Naive thymus-derived CD4-positive, alpha-beta T cell (primary cell): Measurements from ENCODE around the gene VDR. TPM values are rescaled to one million over a fixed set of nuclear protein-coding genes. Genes with fewer than 3 reads are reported as not detected.
A peak's percentile ranks its signal among the peaks of the same experiment; 100 is the strongest.

Experiments used
- ATAC-seq: fragments of 150-1000 bp; cut with Tn5 transposase; 2 replicates; pipeline ENCODE4 v1.10.0; 2021; ENCODE audit warnings: mild to moderate bottlenecking, moderate library complexity
- CTCF ChIA-PET: fragments of 350-600 bp; sonication (Branson Sonifier 250); formaldehyde crosslinking; loops from one replicate; lab custom pipeline; 2021; ENCODE audit warnings: antibody characterized with exemption; lab: Charles Lee
- POLR2A ChIA-PET: fragments of 350-600 bp; sonication (Branson Sonifier 250); formaldehyde crosslinking; loops from one replicate; lab custom pipeline; 2021; ENCODE audit warnings: antibody characterized with exemption, inconsistent platforms; lab: Charles Lee
- DNase-seq, 9 donors: peaks; one replicate each; pipeline versions ENCODE4 v3.0.0 to v3.0.0-alpha.2; 2020 to 2022; ENCODE audit warnings: mixed read lengths in 1 of 9
- H3K27ac ChIP-seq: one replicate; pipeline ENCODE4 v1.7.0; 2013; ENCODE audit warnings: mild to moderate bottlenecking, low read depth, low read length, moderate library complexity
- H3K27me3 ChIP-seq, 2 donors: one replicate each; pipeline ENCODE4 v1.7.0; 2013; ENCODE audit warnings: low read length in 2 of 2, mild to moderate bottlenecking in 2 of 2, moderate library complexity in 2 of 2; ENCODE audit not compliant: control insufficient read depth in 2 of 2, insufficient read depth in 2 of 2
- H3K36me3 ChIP-seq, 3 experiments: 1 replicate in 2 of 3; 2 replicates in 1 of 3; pipeline ENCODE4 v1.7.0; 2013; ENCODE audit warnings: low read length in 3 of 3, mild to moderate bottlenecking in 3 of 3, moderate library complexity in 1 of 3; ENCODE audit not compliant: insufficient read depth in 3 of 3, control insufficient read depth in 2 of 3
- H3K4me1 ChIP-seq, 2 donors: one replicate each; pipeline ENCODE4 v1.7.0; 2013; ENCODE audit warnings: low read length in 2 of 2, mild to moderate bottlenecking in 2 of 2, moderate library complexity in 1 of 2; ENCODE audit not compliant: control insufficient read depth in 2 of 2, insufficient read depth in 2 of 2
- H3K4me3 ChIP-seq: 2 replicates; pipeline ENCODE4 v1.7.0; 2013; ENCODE audit warnings: mild to moderate bottlenecking, low read length
- H3K9me3 ChIP-seq, 3 experiments: 1 replicate in 2 of 3; 2 replicates in 1 of 3; pipeline ENCODE4 v1.7.0; 2013; ENCODE audit warnings: low read length in 3 of 3; ENCODE audit not compliant: control insufficient read depth in 2 of 3
- H3K27ac Mint-ChIP-seq, 9 donors: one replicate each; pipeline ENCODE4 v1.8.0; 2020 to 2022; ENCODE audit warnings: mixed read lengths in 9 of 9, mild to moderate bottlenecking in 8 of 9, moderate library complexity in 5 of 9, inconsistent platforms in 2 of 9
- H3K27me3 Mint-ChIP-seq, 5 donors: one replicate each; pipeline ENCODE4 v1.8.0; 2021 to 2022; ENCODE audit warnings: mixed read lengths in 5 of 5, mild to moderate bottlenecking in 1 of 5
- H3K36me3 Mint-ChIP-seq, 5 donors: one replicate each; pipeline ENCODE4 v1.8.0; 2020 to 2022; ENCODE audit warnings: mixed read lengths in 5 of 5, mild to moderate bottlenecking in 3 of 5, inconsistent platforms in 1 of 5
- H3K4me1 Mint-ChIP-seq, 7 donors: one replicate each; pipeline ENCODE4 v1.8.0; 2020 to 2022; ENCODE audit warnings: mixed read lengths in 7 of 7, mild to moderate bottlenecking in 3 of 7, inconsistent platforms in 1 of 7
- H3K4me3 Mint-ChIP-seq, 10 donors: one replicate each; pipeline ENCODE4 v1.8.0; 2020 to 2022; ENCODE audit warnings: mild to moderate bottlenecking in 10 of 10, mixed read lengths in 10 of 10, moderate library complexity in 6 of 10, inconsistent platforms in 2 of 10
- H3K9me3 Mint-ChIP-seq, 11 donors: one replicate each; pipeline ENCODE4 v1.8.0; 2020 to 2022; ENCODE audit warnings: mixed read lengths in 11 of 11, mild to moderate bottlenecking in 4 of 11, inconsistent platforms in 1 of 11, moderate library complexity in 1 of 11
- intact Hi-C, 2 donors: fragments of 100-400 bp; cut with micrococcal nuclease; formaldehyde crosslinking; loops; one replicate each; pipeline ENCODE4 v1.15.1; 2023
- polyA plus RNA-seq, 2 donors: library from polyadenylated mRNA; unstranded; fragments of 300-500 nt; fragmentation: Illumina TruSeq; gene quantifications; one replicate each; pipeline ENCODE4 v1.2.3, GENCODE V29; 2021
- total RNA-seq, 6 experiments: library from RNA in 5 of 6; stranded (reverse) in 5 of 6; gene quantifications; 1 replicate in 5 of 6; 2 replicates in 1 of 6; pipeline ENCODE4 v1.2.3 and lab custom pipeline; 2021 to 2026

VDR gene
- total and polyA plus RNA-seq, 7 experiments from 2014 or later: 0.11 to 82.6 (median 2.5) TPM

GRCh38 chr12:47912556-47912955 is 7.8 kb upstream of the VDR start:
- Histone ChIP-seq H3K27ac (no peak overlapping the region), H3K36me3 (no peaks in the 10 kb centered on the region), H3K9me3 (no peaks in the 10 kb centered on the region), H3K4me1 (no peaks in the 10 kb centered on the region), H3K27me3 (no peaks in the 10 kb centered on the region), H3K4me3 (no peak overlapping the region)
- ATAC-seq (no peak), DNase-seq (no peak)
- ChIA-PET POLR2A (no interaction called here), CTCF (no interaction called here)
- Mint-ChIP-seq H3K36me3 (peaks cover 0 to 2% (median 0%) of the 10 kb centered on the region in 5 donors), H3K9me3 (peaks cover 0 to 6% (median 1%) of the 10 kb centered on the region in 11 donors), H3K4me1 (no peaks in the 10 kb centered on the region), H3K27ac (no peak overlapping the region), H3K27me3 (peaks cover 0 to 64% (median 6%) of the 10 kb centered on the region in 5 donors), H3K4me3 (no peak overlapping the region)
- intact Hi-C loops: no loop called here

- DNase-seq: no peak
- Mint-ChIP-seq H3K27me3 (peaks cover 0 to 65% (median 6%) of the 10 kb centered on the region in 5 donors), H3K36me3 (peaks cover 0 to 2% (median 0%) of the 10 kb centered on the region in 5 donors), H3K27ac (peak overlapping the region in 1 of 9 donors; percentile 52), H3K4me1 (peaks cover 0 to 2% (median under 1%) of the 10 kb centered on the region in 7 donors), H3K4me3 (no peak overlapping the region), H3K9me3 (peaks cover 0 to 6% (median 1%) of the 10 kb centered on the region in 11 donors)
- ChIA-PET POLR2A (no interaction called here), CTCF (interaction anchor here (0.7 kb wide), 1 partner anchor 283 kb away, joined by 4 read pairs; no protein-coding TSS in a partner anchor)
- no peaks in the 10 kb centered on the region for H3K9me3 ChIP-seq
- no peaks in the 10 kb centered on the region for H3K4me1 ChIP-seq
- intact Hi-C loops: no loop called here
- H3K27me3 ChIP-seq: no peaks in the 10 kb centered on the region
- ATAC-seq: no peak
- no peak overlapping the region for H3K27ac ChIP-seq
- no peak overlapping the region for H3K4me3 ChIP-seq
- no peaks in the 10 kb centered on the region for H3K36me3 ChIP-seq
Measured at GRCh38 chr12:47910981-47911380, 6.2 kb upstream of the VDR start.

- peaks cover 0 to 6% (median 4%) of the 10 kb centered on the region in 7 donors for H3K4me1 Mint-ChIP-seq
- peaks cover 0 to 66% (median 6%) of the 10 kb centered on the region in 5 donors for H3K27me3 Mint-ChIP-seq
- H3K9me3 ChIP-seq: no peaks in the 10 kb centered on the region
- intact Hi-C loops: no loop called here
- peak overlapping the region in 1 of 9 donors; percentile 52 for H3K27ac Mint-ChIP-seq
- H3K36me3 ChIP-seq: no peaks in the 10 kb centered on the region
- ChIA-PET CTCF (interaction anchor here (0.7 kb wide), 1 partner anchor 284 kb away, joined by 4 read pairs; no protein-coding TSS in a partner anchor), POLR2A (no interaction called here)
- no peaks in the 10 kb centered on the region for H3K27me3 ChIP-seq
- H3K27ac ChIP-seq: no peak overlapping the region
- peaks cover 0 to 1% of the 10 kb centered on the region in 2 donors for H3K4me1 ChIP-seq
- ATAC-seq (no peak), DNase-seq (no peak)
- H3K9me3 Mint-ChIP-seq: peaks cover 0 to 6% (median 1%) of the 10 kb centered on the region in 11 donors
- H3K36me3 Mint-ChIP-seq: peaks cover 0 to 2% (median 0%) of the 10 kb centered on the region in 5 donors
- no peak overlapping the region for H3K4me3 ChIP-seq
- H3K4me3 Mint-ChIP-seq: no peak overlapping the region
Measured at GRCh38 chr12:47910486-47910885, 5.7 kb upstream of the VDR start.

- ATAC-seq: no peak
- Mint-ChIP-seq H3K4me3 (no peak overlapping the region), H3K27ac (no peak overlapping the region), H3K27me3 (peaks cover 0 to 66% (median 6%) of the 10 kb centered on the region in 5 donors), H3K9me3 (peaks cover 0 to 6% (median 1%) of the 10 kb centered on the region in 11 donors), H3K4me1 (peaks cover 0 to 6% (median 4%) of the 10 kb centered on the region in 7 donors), H3K36me3 (peaks cover 0 to 2% (median 0%) of the 10 kb centered on the region in 5 donors)
- no peaks in the 10 kb centered on the region for H3K36me3 ChIP-seq
- no peak for DNase-seq
- CTCF ChIA-PET: no interaction called here
- H3K4me3 ChIP-seq: no peak overlapping the region
- intact Hi-C loops: loop anchor here (10.0 kb wide), 4 partner anchors 195 to 1915 kb away; partner anchors contain the start of genes SCAF11 (in 1 of the 2), SENP1 (in 1 of the 2) and ZNF641 (in 1 of the 2)
- POLR2A ChIA-PET: no interaction called here
- no peak overlapping the region for H3K27ac ChIP-seq
- H3K4me1 ChIP-seq: peaks cover 0 to 4% of the 10 kb centered on the region in 2 donors
- no peaks in the 10 kb centered on the region for H3K27me3 ChIP-seq
- H3K9me3 ChIP-seq: no peaks in the 10 kb centered on the region
Measured at GRCh38 chr12:47909839-47910465, 5.2 kb upstream of the VDR start.

GRCh38 chr12:47908738-47909137 is 3.9 kb upstream of the VDR start:
- Mint-ChIP-seq H3K27ac (no peak overlapping the region), H3K27me3 (peaks cover 0 to 58% (median 0%) of the 10 kb centered on the region in 5 donors)
- intact Hi-C loops: loop anchor here (10.0 kb wide), 4 partner anchors 196 to 1914 kb away; partner anchors contain the start of genes SCAF11 (in 1 of the 2), SENP1 (in 1 of the 2) and ZNF641 (in 1 of the 2)

GRCh38 chr12:47907851-47908454 is 3.2 kb upstream of the VDR start:
- peaks cover 0 to 52% (median 0%) of the 10 kb centered on the region in 5 donors for H3K27me3 Mint-ChIP-seq
- DNase-seq (no peak), ATAC-seq (no peak)
- peaks cover 15 to 26% (median 21%) of the 10 kb centered on the region in 7 donors for H3K4me1 Mint-ChIP-seq
- H3K27ac Mint-ChIP-seq: no peak overlapping the region
- Histone ChIP-seq H3K4me3 (no peak overlapping the region), H3K36me3 (no peaks in the 10 kb centered on the region), H3K27ac (no peak overlapping the region), H3K9me3 (no peaks in the 10 kb centered on the region), H3K4me1 (peaks cover 13 to 17% of the 10 kb centered on the region in 2 donors), H3K27me3 (no peaks in the 10 kb centered on the region)
- POLR2A ChIA-PET: no interaction called here
- no peak overlapping the region for H3K4me3 Mint-ChIP-seq
- intact Hi-C loops: loop anchor here (10.0 kb wide), 4 partner anchors 197 to 1913 kb away; partner anchors contain the start of genes SCAF11 (in 1 of the 2), SENP1 (in 1 of the 2) and ZNF641 (in 1 of the 2)
- CTCF ChIA-PET: no interaction called here
- no peaks in the 10 kb centered on the region for H3K36me3 Mint-ChIP-seq
- H3K9me3 Mint-ChIP-seq: no peaks in the 10 kb centered on the region

More at GRCh38 chr12:47908738-47909137, 3.9 kb upstream of the VDR start:
- Histone ChIP-seq H3K36me3 (no peaks in the 10 kb centered on the region), H3K27me3 (no peaks in the 10 kb centered on the region), H3K4me1 (peaks cover 5 to 9% of the 10 kb centered on the region in 2 donors), H3K27ac (no peak overlapping the region), H3K4me3 (no peak overlapping the region), H3K9me3 (no peaks in the 10 kb centered on the region)
- ATAC-seq (no peak), DNase-seq (no peak)
- H3K9me3 Mint-ChIP-seq: no peaks in the 10 kb centered on the region
- POLR2A ChIA-PET: no interaction called here
- CTCF ChIA-PET: interaction anchor here (0.7 kb wide), 1 partner anchor 53 kb away, joined by 6 read pairs; no protein-coding TSS in a partner anchor
- H3K4me1 Mint-ChIP-seq: peaks cover 7 to 18% (median 13%) of the 10 kb centered on the region in 7 donors
- no peaks in the 10 kb centered on the region for H3K36me3 Mint-ChIP-seq
- H3K4me3 Mint-ChIP-seq: no peak overlapping the region
